B cell (primary cell): Measurements from ENCODE around the gene PIN1. TPM values are rescaled to one million over a fixed set of nuclear protein-coding genes. Genes with fewer than 3 reads are reported as not detected.

Experiments
- ATAC-seq: fragments of 200-7000 bp; cut with Tn5 transposase; one replicate; pipeline ENCODE4 v1.10.0; 2021; ENCODE audit warnings: low read depth, mild to moderate bottlenecking, moderate number of reproducible peaks, moderate library complexity
- CTCF ChIA-PET: fragments of 350-600 bp; sonication (Branson Sonifier 250); formaldehyde crosslinking; loops from one replicate; lab custom pipeline; 2021; ENCODE audit warnings: antibody characterized with exemption, inconsistent platforms; lab: Charles Lee
- POLR2A ChIA-PET: fragments of 350-600 bp; sonication (Branson Sonifier 250); formaldehyde crosslinking; loops from one replicate; lab custom pipeline; 2021; ENCODE audit warnings: antibody characterized with exemption; lab: Charles Lee
- DNase-seq: peaks from one replicate; pipeline ENCODE4 v3.0.0; 2013
- H2AFZ ChIP-seq: 2 replicates; pipeline ENCODE4 v1.6.1; 2012; ENCODE audit warnings: mild to moderate bottlenecking, low read depth, low read length; ENCODE audit not compliant: insufficient read depth, poor library complexity, severe bottlenecking
- H3K27ac ChIP-seq, 2 donors: 1 replicate in 1 of 2; 2 replicates in 1 of 2; pipeline ENCODE4 v1.5.1; 2012 to 2013; ENCODE audit warnings: low read length in 2 of 2, mild to moderate bottlenecking in 2 of 2, moderate library complexity in 1 of 2
- H3K27me3 ChIP-seq, 4 experiments: fragments of 200-600 bp in 1 of 4; sonication (generic) in 1 of 4; replicated peaks in 1 of 4; 1 replicate in 2 of 4; 2 replicates in 2 of 4; pipeline versions ENCODE4 v1.6.1 to v1.7.0; 2013 to 2016; ENCODE audit warnings: low read length in 3 of 4, mild to moderate bottlenecking in 2 of 4, mixed read lengths in 1 of 4, moderate library complexity in 1 of 4; ENCODE audit not compliant: insufficient read depth in 4 of 4, control insufficient read depth in 3 of 4; ENCODE audit errors: control extremely low read depth in 1 of 4
- H3K36me3 ChIP-seq, 2 experiments: replicated peaks in 1 of 2; 1 replicate in 1 of 2; 2 replicates in 1 of 2; pipeline versions ENCODE4 v1.6.1 to v1.7.1; 2013; ENCODE audit warnings: low read length in 1 of 2; ENCODE audit not compliant: insufficient read depth in 2 of 2, control insufficient read depth in 1 of 2; ENCODE audit errors: control extremely low read depth in 1 of 2, extremely low read depth in 1 of 2
- H3K4me1 ChIP-seq, 2 donors: fragments of 200-600 bp in 1 of 2; sonication (generic) in 1 of 2; 1 replicate in 1 of 2; 2 replicates in 1 of 2; pipeline versions ENCODE4 v1.5.1 to v1.6.1; 2013 to 2017; ENCODE audit warnings: low read length in 2 of 2; ENCODE audit not compliant: control insufficient read depth in 2 of 2, insufficient read depth in 2 of 2
- H3K4me2 ChIP-seq: replicated peaks from 2 replicates; pipeline ENCODE3; 2012; ENCODE audit warnings: mild to moderate bottlenecking, low read depth, low read length; ENCODE audit not compliant: poor library complexity, severe bottlenecking
- H3K4me3 ChIP-seq, 5 experiments: fragments of 200-600 bp in 1 of 5; sonication (generic) in 1 of 5; 1 replicate in 3 of 5; 2 replicates in 2 of 5; pipeline versions ENCODE4 v1.5.1 to v1.7.0; 2011 to 2016; ENCODE audit warnings: low read length in 4 of 5, mild to moderate bottlenecking in 4 of 5, low read depth in 2 of 5, control low read depth in 1 of 5, moderate library complexity in 1 of 5; ENCODE audit not compliant: insufficient read depth in 1 of 5; ENCODE audit errors: control extremely low read depth in 1 of 5, extremely low read depth in 1 of 5
- H3K79me2 ChIP-seq: fragments of 200-600 bp; sonication (generic); one replicate; pipeline ENCODE4 v1.6.0; 2016; ENCODE audit warnings: low read length; ENCODE audit not compliant: control insufficient read depth, insufficient read depth
- H3K9ac ChIP-seq: fragments of 200-600 bp; sonication (generic); 2 replicates; pipeline ENCODE4 v1.6.1; 2017; ENCODE audit warnings: mild to moderate bottlenecking, low read length, moderate library complexity
- H3K9me3 ChIP-seq, 3 donors: one replicate each; pipeline versions ENCODE4 v1.6.1 to v1.7.1; 2013; ENCODE audit warnings: low read length in 2 of 3; ENCODE audit not compliant: control insufficient read depth in 2 of 3, insufficient read depth in 1 of 3; ENCODE audit errors: control extremely low read depth in 1 of 3
- H4K20me1 ChIP-seq: 2 replicates; pipeline ENCODE4 v1.6.0; 2012; ENCODE audit warnings: mild to moderate bottlenecking, low read length; ENCODE audit not compliant: insufficient read depth, control insufficient read depth, poor library complexity, severe bottlenecking
- H3K27ac Mint-ChIP-seq: one replicate; pipeline ENCODE4 v1.8.0; 2021; ENCODE audit warnings: mixed read lengths
- H3K27me3 Mint-ChIP-seq: one replicate; pipeline ENCODE4 v1.8.0; 2021; ENCODE audit warnings: mixed read lengths
- H3K4me1 Mint-ChIP-seq: one replicate; pipeline ENCODE4 v1.8.0; 2021; ENCODE audit warnings: mixed read lengths
- H3K4me3 Mint-ChIP-seq: one replicate; pipeline ENCODE4 v1.8.0; 2021; ENCODE audit warnings: mixed read lengths
- H3K9me3 Mint-ChIP-seq: one replicate; pipeline ENCODE4 v1.8.0; 2022; ENCODE audit warnings: mixed read lengths; ENCODE audit not compliant: insufficient read depth
- EZH2 ChIP-seq: IDR thresholded peaks from 2 replicates; pipeline ENCODE4 v1.6.1; 2012; ENCODE audit warnings: borderline replicate concordance, low read depth, mild to moderate bottlenecking, moderate library complexity, low read length; ENCODE audit not compliant: insufficient read depth, poor library complexity, severe bottlenecking
- WGBS: methylation state at CpG from one replicate; pipeline ENCODE4 v1.1.5; 2013; ENCODE audit warnings: missing lambda C conversion rate; ENCODE audit not compliant: insufficient coverage; 5-methylcytosine and 5-hydroxymethylcytosine counted together
- intact Hi-C: fragments of 100-400 bp; cut with micrococcal nuclease; formaldehyde crosslinking; loops from one replicate; pipeline ENCODE4 v1.10.0; 2022
- polyA plus RNA-seq: library from polyadenylated mRNA; depleted of rRNA; stranded (reverse); fragments of >200 nt; gene quantifications from 2 replicates; pipeline ENCODE4 v1.2.3, GENCODE V29; 2012
- total RNA-seq, 2 donors: library from RNA; stranded (reverse); fragments of 120-200 nt in 1 of 2; gene quantifications; 1 replicate in 1 of 2; 2 replicates in 1 of 2; pipeline versions ENCODE4 v1.2.3 to v1.2.4, GENCODE V29; 2013 to 2022
- TF ChIP-seq, protein P1 (sequence below): fragments of 200-600 bp; IDR thresholded peaks from one replicate; pipeline ENCODE4 v1.8.0; 2022; ENCODE audit warnings: antibody characterized with exemption, mild to moderate bottlenecking

Gene PIN1
- total and polyA plus RNA-seq, 2 donors (not counting 1 experiment from before 2014, with no cell fraction given), result 58.9 to 99.0 TPM

DNA sequence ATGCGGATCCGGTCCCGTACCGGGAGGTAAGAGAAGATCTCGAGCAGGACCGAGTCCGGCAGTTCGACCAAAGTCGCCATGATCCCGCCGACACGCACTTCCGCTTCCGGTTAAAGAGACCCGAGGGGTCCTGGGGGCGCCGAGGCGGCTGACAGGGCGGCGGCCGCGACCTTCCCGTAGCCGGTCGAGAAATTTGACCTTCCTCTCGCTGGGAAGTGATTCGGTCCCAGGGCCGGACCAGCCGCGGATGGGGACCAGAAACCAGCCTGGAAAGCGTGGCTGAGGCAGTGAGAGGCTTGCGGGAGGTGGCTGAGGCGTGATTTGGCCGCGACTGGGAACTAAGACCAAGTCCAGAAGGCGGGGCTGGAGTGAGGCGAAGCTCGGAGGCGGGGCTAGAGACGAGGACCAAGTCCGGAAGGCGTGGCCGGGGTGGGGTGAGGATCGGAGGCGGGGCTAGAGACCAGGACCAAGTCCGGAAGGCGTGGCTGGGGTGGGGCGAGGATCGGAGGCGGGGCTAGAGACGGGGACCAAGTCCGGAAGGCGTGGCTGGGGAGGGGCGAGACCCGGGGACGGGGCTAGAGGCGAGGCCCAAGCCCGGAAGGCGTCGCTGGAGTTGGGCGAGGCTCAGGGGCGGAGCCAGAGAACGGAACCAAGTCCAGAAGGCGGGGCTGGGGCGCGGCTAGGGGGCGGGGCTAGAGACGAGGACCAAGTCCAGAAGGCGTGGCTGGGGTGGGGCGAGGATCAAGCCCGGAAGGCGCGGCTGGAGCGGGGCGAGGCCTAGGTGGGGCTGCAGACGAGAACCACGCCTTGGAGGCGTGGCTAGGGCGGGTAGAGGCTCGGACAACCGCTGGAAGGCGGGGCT, 16.2 kb upstream of the PIN1 start, which contains the start of gene FBXL12:
FBXL12 (minus strand) TSS at position 346 of the 862 bp plus-strand sequence; CDS start at position 80, 266 bp downstream.
- peak; percentile 84 for ATAC-seq
- peaks cover 1 to 16% (median 6%) of the 10 kb centered on the region in 3 donors for H3K9me3 ChIP-seq
- peak within 1 kb of the TSS; percentile 87 for H3K9ac ChIP-seq
- Mint-ChIP-seq H3K27me3 (no peaks in the 10 kb centered on the region), H3K9me3 (peaks cover 3% of the 10 kb centered on the region), H3K4me3 (peak within 1 kb of the TSS; percentile 95), H3K27ac (peak within 1 kb of the TSS; percentile 92), H3K4me1 (peaks cover 29% of the 10 kb centered on the region)
- under 1% methylated on average over 82 of the region's 82 CpGs for WGBS
- CTCF ChIA-PET, result interaction anchor here (1.0 to 1.2 kb wide), 2 partner anchors 9 to 16 kb away, joined by 3 read pairs; partner anchors contain the start of gene UBL5
- H3K36me3 ChIP-seq, result peaks cover 0 to 4% of the 10 kb centered on the region in 2 experiments
- peak within 1 kb of the TSS; percentile 92 for H2AFZ ChIP-seq
- H3K4me1 ChIP-seq, result peaks cover 10 to 15% of the 10 kb centered on the region in 2 donors
- no peak for TF ChIP-seq EZH2
- TF ChIP-seq, protein P1, sequence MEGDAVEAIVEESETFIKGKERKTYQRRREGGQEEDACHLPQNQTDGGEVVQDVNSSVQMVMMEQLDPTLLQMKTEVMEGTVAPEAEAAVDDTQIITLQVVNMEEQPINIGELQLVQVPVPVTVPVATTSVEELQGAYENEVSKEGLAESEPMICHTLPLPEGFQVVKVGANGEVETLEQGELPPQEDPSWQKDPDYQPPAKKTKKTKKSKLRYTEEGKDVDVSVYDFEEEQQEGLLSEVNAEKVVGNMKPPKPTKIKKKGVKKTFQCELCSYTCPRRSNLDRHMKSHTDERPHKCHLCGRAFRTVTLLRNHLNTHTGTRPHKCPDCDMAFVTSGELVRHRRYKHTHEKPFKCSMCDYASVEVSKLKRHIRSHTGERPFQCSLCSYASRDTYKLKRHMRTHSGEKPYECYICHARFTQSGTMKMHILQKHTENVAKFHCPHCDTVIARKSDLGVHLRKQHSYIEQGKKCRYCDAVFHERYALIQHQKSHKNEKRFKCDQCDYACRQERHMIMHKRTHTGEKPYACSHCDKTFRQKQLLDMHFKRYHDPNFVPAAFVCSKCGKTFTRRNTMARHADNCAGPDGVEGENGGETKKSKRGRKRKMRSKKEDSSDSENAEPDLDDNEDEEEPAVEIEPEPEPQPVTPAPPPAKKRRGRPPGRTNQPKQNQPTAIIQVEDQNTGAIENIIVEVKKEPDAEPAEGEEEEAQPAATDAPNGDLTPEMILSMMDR, result no peak
- peak within 1 kb of the TSS; percentile 92 to 98 for H3K27ac ChIP-seq
- intact Hi-C loops, result loop anchor here (1.0 to 10.0 kb wide), 12 partner anchors 8 to 1556 kb away; partner anchors contain the start of genes PIN1, RAB11B, SWSAP1 and TMED1
- H3K4me3 ChIP-seq, result peak within 1 kb of the TSS; percentile 47 to 98 (median 96)
- POLR2A ChIA-PET, result interaction anchor here (0.7 to 1.1 kb wide), 7 partner anchors 9 to 750 kb away, joined by 3 to 8 read pairs (median 4); partner anchors contain the start of genes CDKN2D, PIN1, UBL5 and ZNF846
- H3K4me2 ChIP-seq, result peak within 1 kb of the TSS; percentile 88
- DNase-seq, result peak; percentile 100
- H3K79me2 ChIP-seq, result peaks cover 35% of the 10 kb centered on the region
- no peaks in the 10 kb centered on the region for H3K27me3 ChIP-seq
- no peaks in the 10 kb centered on the region for H4K20me1 ChIP-seq
